Natural killer cell (primary cell): ENCODE results near the gene ZNF521. TPM values are rescaled to one million over a fixed set of nuclear protein-coding genes. Genes with fewer than 3 reads are reported as not detected.

Experiments used
- ATAC-seq, 3 donors: fragments of 150-1000 bp in 2 of 3; fragments of 200-7000 bp in 1 of 3; cut with Tn5 transposase; 1 replicate in 1 of 3; 2 replicates in 2 of 3; pipeline ENCODE4 v1.10.0; 2021; ENCODE audit warnings: mild to moderate bottlenecking in 2 of 3, moderate library complexity in 2 of 3
- DNase-seq, 2 donors: peaks; one replicate each; pipeline versions ENCODE4 v3.0.0 to v3.0.0-alpha.2; 2013 to 2021; ENCODE audit warnings: mixed read lengths in 1 of 2
- H3K27ac ChIP-seq: one replicate; pipeline ENCODE4 v1.5.1; 2013; ENCODE audit warnings: mild to moderate bottlenecking, low read length
- H3K27me3 ChIP-seq: one replicate; pipeline ENCODE4 v1.6.1; 2013; ENCODE audit warnings: low read length; ENCODE audit not compliant: control insufficient read depth, insufficient read depth
- H3K36me3 ChIP-seq: one replicate; pipeline ENCODE4 v1.6.1; 2013; ENCODE audit warnings: low read length; ENCODE audit not compliant: control insufficient read depth, insufficient read depth
- H3K4me1 ChIP-seq: one replicate; pipeline ENCODE4 v1.6.1; 2013; ENCODE audit warnings: low read length; ENCODE audit not compliant: control insufficient read depth, insufficient read depth
- H3K4me3 ChIP-seq: one replicate; pipeline ENCODE4 v1.5.1; 2013; ENCODE audit warnings: low read length
- H3K9me3 ChIP-seq: one replicate; pipeline ENCODE4 v1.6.1; 2013; ENCODE audit warnings: low read length; ENCODE audit not compliant: control insufficient read depth, insufficient read depth
- H3K27ac Mint-ChIP-seq, 2 donors: one replicate each; pipeline ENCODE4 v1.8.0; 2022; ENCODE audit warnings: mild to moderate bottlenecking in 2 of 2, mixed read lengths in 2 of 2, moderate library complexity in 1 of 2
- H3K27me3 Mint-ChIP-seq, 2 donors: one replicate each; pipeline ENCODE4 v1.8.0; 2022; ENCODE audit warnings: low read depth in 2 of 2, mixed read lengths in 2 of 2
- H3K36me3 Mint-ChIP-seq: one replicate; pipeline ENCODE4 v1.8.0; 2022; ENCODE audit warnings: mixed read lengths
- H3K4me1 Mint-ChIP-seq, 2 donors: one replicate each; pipeline ENCODE4 v1.8.0; 2022; ENCODE audit warnings: mixed read lengths in 2 of 2
- H3K4me3 Mint-ChIP-seq: one replicate; pipeline ENCODE4 v1.8.0; 2022; ENCODE audit warnings: mild to moderate bottlenecking, moderate library complexity, mixed read lengths
- H3K9me3 Mint-ChIP-seq, 2 donors: one replicate each; pipeline ENCODE4 v1.8.0; 2022; ENCODE audit warnings: mixed read lengths in 2 of 2
- WGBS: methylation state at CpG from one replicate; pipeline ENCODE4 v1.1.7; 2013; ENCODE audit warnings: missing lambda C conversion rate; ENCODE audit not compliant: insufficient coverage; 5-methylcytosine and 5-hydroxymethylcytosine counted together
- intact Hi-C: fragments of 100-400 bp; cut with micrococcal nuclease; formaldehyde crosslinking; loops from one replicate; pipeline ENCODE4 v1.14.2; 2022
- total RNA-seq, 4 donors: library from RNA; stranded (reverse); fragments of 120-200 nt in 1 of 4; gene quantifications; one replicate each; pipeline versions ENCODE4 v1.2.3 to v1.2.4, GENCODE V29; 2013 to 2022
- TF ChIP-seq, protein P1 (sequence below): fragments of 200-600 bp; IDR thresholded peaks from one replicate; pipeline ENCODE4 v1.8.0; 2022; ENCODE audit warnings: antibody characterized with exemption

Gene ZNF521
- total RNA-seq, 3 donors from 2014 or later (not counting 1 experiment from before 2014, with no cell fraction given) = 0.19 to 3.5 (median 0.54) TPM

DNA sequence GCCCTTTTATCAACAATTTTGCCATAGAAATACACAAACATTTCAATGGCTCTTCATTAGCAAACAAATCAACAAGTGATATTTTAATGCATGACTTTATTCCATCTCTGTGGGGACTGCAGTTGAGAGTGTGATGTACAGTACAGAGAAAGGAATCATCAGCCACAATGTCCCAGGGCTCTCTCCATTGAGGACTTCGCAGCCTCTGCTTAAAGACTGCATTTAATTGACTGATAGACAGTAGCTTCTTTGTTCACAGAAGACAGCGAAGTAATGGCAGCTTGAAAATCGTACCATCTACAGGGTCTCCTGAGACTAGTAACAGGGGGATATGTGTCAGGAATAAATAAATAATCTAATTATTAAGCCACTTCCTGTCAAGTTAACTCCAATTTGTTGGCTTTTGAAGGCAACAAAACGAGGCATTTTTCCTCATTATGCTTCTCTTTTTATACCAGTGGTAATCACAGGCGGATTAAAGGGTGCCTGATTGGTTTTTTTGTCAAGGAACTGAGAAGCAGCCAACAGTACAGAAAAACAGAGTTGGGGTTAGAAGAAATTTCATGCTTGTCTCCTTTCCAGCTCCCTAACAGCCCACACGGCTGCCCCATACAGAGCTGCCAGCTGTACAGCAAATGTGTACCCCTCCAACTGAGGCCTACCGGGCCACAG is 164.3 kb downstream of the ZNF521 start:
- DNase-seq (no peak), ATAC-seq (no peak)
- Mint-ChIP-seq H3K4me1 (no peaks in the 10 kb centered on the region), H3K4me3 (no peak overlapping the region), H3K27ac (no peak overlapping the region), H3K9me3 (no peaks in the 10 kb centered on the region), H3K36me3 (no peaks in the 10 kb centered on the region), H3K27me3 (peaks cover 5 to 35% of the 10 kb centered on the region in 2 donors)
- Histone ChIP-seq H3K27me3 (no peaks in the 10 kb centered on the region), H3K27ac (no peak overlapping the region), H3K4me3 (no peak overlapping the region), H3K9me3 (no peaks in the 10 kb centered on the region), H3K36me3 (no peaks in the 10 kb centered on the region), H3K4me1 (no peaks in the 10 kb centered on the region)
- TF ChIP-seq, protein P1, sequence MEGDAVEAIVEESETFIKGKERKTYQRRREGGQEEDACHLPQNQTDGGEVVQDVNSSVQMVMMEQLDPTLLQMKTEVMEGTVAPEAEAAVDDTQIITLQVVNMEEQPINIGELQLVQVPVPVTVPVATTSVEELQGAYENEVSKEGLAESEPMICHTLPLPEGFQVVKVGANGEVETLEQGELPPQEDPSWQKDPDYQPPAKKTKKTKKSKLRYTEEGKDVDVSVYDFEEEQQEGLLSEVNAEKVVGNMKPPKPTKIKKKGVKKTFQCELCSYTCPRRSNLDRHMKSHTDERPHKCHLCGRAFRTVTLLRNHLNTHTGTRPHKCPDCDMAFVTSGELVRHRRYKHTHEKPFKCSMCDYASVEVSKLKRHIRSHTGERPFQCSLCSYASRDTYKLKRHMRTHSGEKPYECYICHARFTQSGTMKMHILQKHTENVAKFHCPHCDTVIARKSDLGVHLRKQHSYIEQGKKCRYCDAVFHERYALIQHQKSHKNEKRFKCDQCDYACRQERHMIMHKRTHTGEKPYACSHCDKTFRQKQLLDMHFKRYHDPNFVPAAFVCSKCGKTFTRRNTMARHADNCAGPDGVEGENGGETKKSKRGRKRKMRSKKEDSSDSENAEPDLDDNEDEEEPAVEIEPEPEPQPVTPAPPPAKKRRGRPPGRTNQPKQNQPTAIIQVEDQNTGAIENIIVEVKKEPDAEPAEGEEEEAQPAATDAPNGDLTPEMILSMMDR = no peak
- intact Hi-C loops = no loop called here
- 94% methylated on average over 6 of the region's 7 CpGs for WGBS

DNA sequence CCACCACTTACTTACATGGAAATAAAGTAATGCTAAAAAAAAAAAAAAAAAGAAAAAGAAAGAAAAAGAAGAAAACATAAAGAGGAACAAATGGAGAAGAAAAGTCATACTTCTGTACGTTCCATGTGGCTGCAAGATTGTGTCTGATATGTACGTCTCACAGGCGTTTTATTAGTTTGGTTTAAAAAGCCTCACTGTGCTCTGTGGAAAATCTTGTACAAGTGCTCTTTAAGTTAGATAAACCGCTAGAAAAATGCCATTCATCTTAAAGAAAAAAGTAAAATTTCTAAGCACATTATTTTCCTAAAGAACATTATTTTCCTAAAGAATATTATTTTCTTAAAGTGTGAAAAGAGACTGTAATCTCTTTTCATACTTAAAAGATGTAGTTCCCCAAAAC is 165.1 kb downstream of the ZNF521 start:
- Histone ChIP-seq H3K27ac (no peak overlapping the region), H3K9me3 (no peaks in the 10 kb centered on the region), H3K4me3 (no peak overlapping the region), H3K36me3 (no peaks in the 10 kb centered on the region), H3K27me3 (no peaks in the 10 kb centered on the region), H3K4me1 (no peaks in the 10 kb centered on the region)
- ATAC-seq (no peak), DNase-seq (no peak)
- Mint-ChIP-seq H3K9me3 (no peaks in the 10 kb centered on the region), H3K27me3 (peaks cover 5 to 42% of the 10 kb centered on the region in 2 donors), H3K27ac (no peak overlapping the region), H3K4me3 (no peak overlapping the region), H3K4me1 (no peaks in the 10 kb centered on the region), H3K36me3 (no peaks in the 10 kb centered on the region)
- TF ChIP-seq, protein P1 = no peak
- intact Hi-C loops = no loop called here
- WGBS = 49% methylated on average over 3 of the region's 4 CpGs

DNA sequence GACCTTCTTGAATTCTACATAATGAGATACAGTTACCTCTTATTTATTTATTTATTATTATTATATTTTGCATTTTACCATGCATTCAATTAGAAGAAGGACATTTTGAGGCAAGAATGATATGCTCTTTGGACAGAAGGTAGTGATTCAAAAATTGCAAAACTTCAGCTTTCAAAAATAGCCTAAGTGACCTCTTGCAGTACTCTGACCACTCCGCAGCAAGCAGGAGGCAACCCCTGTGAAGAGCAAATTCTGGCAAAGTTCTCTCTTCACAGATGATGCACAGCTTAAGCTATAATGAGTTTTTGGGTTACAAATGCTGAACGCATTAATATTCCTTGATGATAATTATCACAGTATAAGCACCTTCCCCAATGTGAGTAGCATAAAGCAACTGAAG is 170.0 kb downstream of the ZNF521 start:
- no peaks in the 10 kb centered on the region for H3K36me3 ChIP-seq
- no peaks in the 10 kb centered on the region for H3K4me1 Mint-ChIP-seq
- DNase-seq (no peak), ATAC-seq (no peak)
- no peaks in the 10 kb centered on the region for H3K36me3 Mint-ChIP-seq
- H3K27ac ChIP-seq = no peak overlapping the region
- WGBS = 85% methylated on average over 2 of the region's 2 CpGs
- intact Hi-C loops = no loop called here
- H3K4me1 ChIP-seq = no peaks in the 10 kb centered on the region
- no peaks in the 10 kb centered on the region for H3K9me3 ChIP-seq
- no peaks in the 10 kb centered on the region for H3K27me3 ChIP-seq
- no peaks in the 10 kb centered on the region for H3K9me3 Mint-ChIP-seq
- no peak overlapping the region for H3K27ac Mint-ChIP-seq
- H3K4me3 Mint-ChIP-seq = no peak overlapping the region
- TF ChIP-seq, protein P1 = no peak
- no peak overlapping the region for H3K4me3 ChIP-seq
- peaks cover 8 to 47% of the 10 kb centered on the region in 2 donors for H3K27me3 Mint-ChIP-seq

DNA sequence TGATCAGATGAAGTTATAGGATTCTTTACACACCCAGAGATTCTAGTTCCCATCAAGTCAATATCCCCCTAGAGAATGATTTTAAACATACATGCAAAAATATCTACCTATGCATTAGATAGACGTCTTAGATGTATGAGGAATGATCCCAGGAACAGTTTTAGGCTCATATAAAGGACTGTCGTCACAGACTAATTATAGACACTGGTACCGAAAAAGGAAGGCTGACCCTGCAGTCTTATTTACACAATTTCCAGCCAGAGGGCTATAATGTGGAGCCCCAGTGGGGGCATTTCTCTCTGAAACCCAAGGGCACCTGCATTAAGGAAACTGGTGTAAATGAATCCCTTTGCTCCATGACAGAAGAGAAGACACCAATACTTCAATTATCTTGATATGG is 170.4 kb downstream of the ZNF521 start:
- no peaks in the 10 kb centered on the region for H3K27me3 ChIP-seq
- intact Hi-C loops = no loop called here
- no peak overlapping the region for H3K4me3 ChIP-seq
- Mint-ChIP-seq H3K36me3 (no peaks in the 10 kb centered on the region), H3K27ac (no peak overlapping the region), H3K9me3 (no peaks in the 10 kb centered on the region), H3K27me3 (peaks cover 12 to 49% of the 10 kb centered on the region in 2 donors), H3K4me1 (no peaks in the 10 kb centered on the region), H3K4me3 (no peak overlapping the region)
- ATAC-seq (no peak), DNase-seq (no peak)
- WGBS = 92% methylated on average over 3 of the region's 3 CpGs
- H3K9me3 ChIP-seq = no peaks in the 10 kb centered on the region
- H3K27ac ChIP-seq = no peak overlapping the region
- no peaks in the 10 kb centered on the region for H3K4me1 ChIP-seq
- H3K36me3 ChIP-seq = no peaks in the 10 kb centered on the region
- TF ChIP-seq, protein P1 = no peak
